Epithelial cell of esophagus (primary cell): Measurements from ENCODE around the gene GAREM2.

Experiments used
- DNase-seq: peaks from one replicate; pipeline ENCODE4 v3.0.0; 2010; ENCODE audit warnings: low read depth
- H3K4me3 ChIP-seq: 2 replicates; pipeline ENCODE4 v1.5.1; 2011; ENCODE audit warnings: mild to moderate bottlenecking, low read length, control low read depth
- CTCF ChIP-seq: IDR thresholded peaks from 2 replicates; pipeline ENCODE4 v1.5.1; 2011; ENCODE audit warnings: low read depth, mild to moderate bottlenecking, low read length, control low read depth, inconsistent platforms; ENCODE audit not compliant: insufficient read depth; ENCODE audit errors: missing control alignments

Gene GAREM2

DNA sequence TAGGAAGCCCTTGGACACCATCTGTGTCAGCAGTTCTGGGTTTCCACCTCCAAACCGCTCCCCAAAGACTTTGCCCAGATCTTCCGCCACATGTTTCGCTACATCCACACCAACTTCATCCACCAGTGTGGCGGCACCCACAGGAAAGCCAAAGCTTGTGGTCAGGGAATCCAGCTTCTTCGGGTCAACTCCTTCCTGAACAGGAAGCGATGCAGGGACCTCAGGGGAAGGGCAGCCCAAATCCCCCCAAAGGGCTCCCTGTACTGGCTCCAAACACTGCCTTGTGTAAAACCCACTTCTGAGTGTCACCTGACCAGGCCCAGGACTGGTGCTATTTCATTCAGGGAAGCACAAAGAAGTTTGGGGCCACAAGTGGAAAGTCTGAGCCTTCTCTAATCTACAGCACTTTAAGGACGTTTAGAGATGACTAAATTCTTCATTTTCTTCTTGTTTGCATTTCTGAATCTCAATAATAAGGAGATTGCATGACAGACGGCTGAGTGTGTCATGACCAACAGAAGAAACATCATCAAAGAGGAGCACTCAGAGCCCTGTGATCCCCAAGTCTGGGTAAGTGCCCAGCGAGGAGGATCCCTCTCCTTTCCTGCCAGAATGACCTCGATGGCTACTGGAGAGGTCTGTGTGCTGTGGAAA lies 20.8 kb downstream of the GAREM2 start:
- no peak for DNase-seq
- no peak for TF ChIP-seq CTCF

DNA sequence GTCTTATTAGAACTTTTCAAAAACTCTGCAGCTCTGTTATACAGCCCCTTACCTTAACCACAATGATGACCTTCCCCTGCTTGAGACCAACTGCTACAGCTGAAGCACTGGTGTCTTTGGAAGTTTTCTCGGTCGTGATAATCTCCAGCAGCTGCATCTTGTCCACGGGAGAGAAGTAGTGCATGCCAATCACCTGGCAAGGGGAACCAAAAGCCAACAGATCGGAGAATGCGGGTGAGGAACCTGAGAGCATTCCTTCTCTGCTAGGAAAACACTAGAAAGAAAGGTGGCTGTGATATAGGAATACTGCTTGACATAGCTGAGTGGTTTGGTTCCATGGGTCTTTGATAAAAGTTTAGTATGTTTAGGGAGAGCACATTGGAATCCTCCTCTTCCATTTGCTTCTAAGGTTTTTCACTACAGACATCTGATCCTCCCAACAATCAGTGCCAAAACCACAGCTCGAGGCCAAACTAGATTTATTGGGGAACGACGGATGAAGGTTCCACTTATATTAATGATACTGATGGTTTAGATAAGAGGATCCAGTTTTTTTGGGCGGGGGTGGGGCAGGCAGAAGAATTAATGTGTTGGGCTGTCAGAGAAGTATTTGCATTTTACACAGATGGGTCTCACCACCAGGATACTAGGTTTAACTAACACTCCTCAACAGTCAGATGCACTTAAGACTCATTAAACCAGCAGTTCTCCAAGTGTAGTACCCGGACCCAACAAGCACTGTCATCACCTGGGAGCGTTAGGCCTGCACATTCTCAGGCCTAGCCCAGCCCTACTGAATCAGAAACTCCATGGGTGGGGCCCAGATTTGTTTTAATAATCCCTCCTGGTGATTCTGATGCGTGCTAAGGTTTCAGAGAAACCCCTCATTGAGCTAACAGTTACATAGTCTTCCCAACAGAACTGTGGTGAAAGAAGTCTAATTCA lies 22.4 kb downstream of the GAREM2 start:
- no peak overlapping the region for H3K4me3 ChIP-seq
- no peak for TF ChIP-seq CTCF
- no peak for DNase-seq

More for the DNA sequence above, 20.8 kb downstream of the GAREM2 start:
- H3K4me3 ChIP-seq: no peak overlapping the region

DNA sequence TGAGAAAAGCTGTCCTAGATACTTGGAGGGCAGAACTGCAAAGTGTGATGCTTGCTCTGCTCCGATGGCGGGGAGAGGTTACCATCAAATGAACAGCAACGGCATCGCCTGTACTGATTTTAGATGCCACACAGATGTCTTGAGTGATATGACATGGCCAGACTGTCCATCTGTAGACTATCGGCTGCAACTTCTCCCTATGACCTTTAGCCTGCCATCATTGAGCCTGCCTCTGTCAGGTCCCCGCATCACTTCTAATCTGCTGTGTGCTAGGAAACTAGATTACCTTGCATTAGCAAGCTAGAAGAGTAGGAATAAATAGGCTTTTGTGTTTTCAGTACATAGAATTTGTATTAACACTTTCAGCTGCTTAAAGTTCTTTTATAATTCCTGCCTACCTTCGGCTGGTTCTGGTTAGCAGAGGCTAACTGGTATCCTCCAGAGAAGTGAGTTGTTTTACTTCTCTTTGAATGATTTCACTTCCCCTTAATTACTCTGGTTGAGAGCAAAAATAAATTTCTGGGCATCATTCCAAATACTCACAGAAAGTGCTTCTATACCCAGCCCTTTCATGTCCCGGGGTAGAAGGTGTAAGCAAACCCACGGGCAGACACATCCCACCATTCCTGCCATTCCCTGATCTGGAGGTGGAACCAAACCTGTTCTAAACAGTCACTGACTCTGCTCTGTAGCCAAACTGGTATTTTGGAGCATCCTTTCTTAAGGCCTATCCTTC lies 24.0 kb downstream of the GAREM2 start:
- no peak for TF ChIP-seq CTCF
- no peak for DNase-seq
- no peak overlapping the region for H3K4me3 ChIP-seq

GRCh38 chr2:26197516-26197915 lies 24.6 kb downstream of the GAREM2 start:
- TF ChIP-seq CTCF: no peak
- no peak for DNase-seq

DNA sequence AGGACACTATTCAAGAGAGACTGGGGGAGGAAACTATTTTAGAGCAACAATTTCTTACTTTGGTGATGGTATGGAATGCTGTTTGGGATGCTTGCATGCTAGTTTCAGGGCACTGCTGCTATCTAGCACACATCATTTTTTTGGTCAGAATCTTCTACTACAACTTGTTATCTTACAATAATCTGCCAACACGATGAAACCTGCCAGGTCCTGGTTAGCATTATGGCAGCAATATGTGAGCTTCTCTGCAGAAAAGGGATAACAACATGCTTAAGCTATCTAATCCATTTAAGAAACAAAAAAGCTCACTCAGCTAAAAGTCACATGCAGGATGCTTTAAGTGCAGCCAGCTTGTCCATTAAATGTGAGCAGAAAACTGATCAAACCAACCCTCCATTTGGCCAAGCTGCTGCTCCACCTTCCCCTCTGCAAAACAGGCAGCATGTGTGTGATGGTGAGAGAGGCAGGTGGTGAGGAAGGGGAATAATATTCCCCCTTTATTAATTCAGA lies 30.1 kb downstream of the GAREM2 start:
- DNase-seq: no peak
- no peak overlapping the region for H3K4me3 ChIP-seq
- no peak for TF ChIP-seq CTCF

More at GRCh38 chr2:26197516-26197915, 24.6 kb downstream of the GAREM2 start:
- no peak overlapping the region for H3K4me3 ChIP-seq

- TF ChIP-seq CTCF: no peak
- no peak for DNase-seq
These were observed 31.0 kb downstream of the GAREM2 start for GRCh38 chr2:26203906-26204305.

More at GRCh38 chr2:26203906-26204305, 31.0 kb downstream of the GAREM2 start:
- H3K4me3 ChIP-seq: no peak overlapping the region
